AG04449 (cell line): ENCODE measurements around the gene PRKACA.

Source experiments
- CTCF ChIA-PET: fragments of 350-600 bp; formaldehyde crosslinking; extraction: SDS; loops from one replicate; lab custom pipeline; 2021; ENCODE audit warnings: antibody characterized with exemption; lab: Yijun Ruan, JAX
- POLR2A ChIA-PET: fragments of 400-600, 350-600 bp; formaldehyde crosslinking; extraction: SDS; loops from one replicate; lab custom pipeline; 2020; ENCODE audit warnings: antibody characterized with exemption, inconsistent platforms; lab: Yijun Ruan, JAX
- DNase-seq: peaks from one replicate; pipeline ENCODE4 v3.0.0-alpha.2; 2010; ENCODE audit warnings: low read depth, low spot score
- H3K4me3 ChIP-seq: 2 replicates; pipeline ENCODE4 v1.5.1; 2011; ENCODE audit warnings: low read depth, mild to moderate bottlenecking, control low read depth, low read length
- TF ChIP-seq, protein P1 (sequence below): IDR thresholded peaks from one replicate; pipeline ENCODE4 v1.5.1; 2011; ENCODE audit warnings: mild to moderate bottlenecking, moderate library complexity, low read length, control low read depth, inconsistent platforms; ENCODE audit not compliant: insufficient read depth; ENCODE audit errors: missing control alignments

The PRKACA gene

DNA sequence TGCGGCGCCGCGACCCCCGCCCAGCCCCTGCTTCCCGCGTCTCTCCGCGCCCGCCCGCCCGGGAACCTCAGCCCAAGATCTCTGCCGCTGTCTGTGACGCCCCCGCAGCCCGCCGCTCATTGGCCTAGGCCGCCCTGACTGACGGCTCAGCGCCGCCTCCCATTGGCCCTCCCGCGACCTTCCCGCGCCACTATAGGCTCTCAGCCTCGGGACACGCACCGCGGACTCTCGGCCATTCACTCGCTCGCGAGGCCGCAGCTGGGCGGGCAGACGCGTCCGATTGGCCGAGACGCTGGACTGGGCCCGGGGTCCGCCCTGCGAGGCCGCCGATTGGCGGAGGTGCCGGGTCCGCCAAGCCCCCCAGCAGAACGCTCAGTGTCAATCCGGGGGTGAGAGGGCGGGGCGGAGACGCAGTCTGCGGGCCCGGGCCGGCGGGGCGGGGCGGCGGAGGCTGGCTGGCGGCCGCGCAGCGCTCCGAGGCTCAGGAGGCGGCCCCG is at the start of gene PRKACA:
Gene PRKACA, minus strand, starts transcription at position 95 of the 497 bp plus-strand sequence. CDS start 215 bp downstream, outside the sequence.
- peak; percentile 84 for DNase-seq
- ChIA-PET CTCF (interaction anchor here (2.5 kb wide), 1 partner anchor 19 kb away, joined by 10 read pairs; the partner anchor contains the start of gene ASF1B), POLR2A (interaction anchor here (0.6 to 1.0 kb wide), 2 partner anchors 26 to 276 kb away, joined by 3 read pairs; no protein-coding TSS in a partner anchor)
- H3K4me3 ChIP-seq: peak within 1 kb of the TSS; percentile 76
- TF ChIP-seq, protein P1, sequence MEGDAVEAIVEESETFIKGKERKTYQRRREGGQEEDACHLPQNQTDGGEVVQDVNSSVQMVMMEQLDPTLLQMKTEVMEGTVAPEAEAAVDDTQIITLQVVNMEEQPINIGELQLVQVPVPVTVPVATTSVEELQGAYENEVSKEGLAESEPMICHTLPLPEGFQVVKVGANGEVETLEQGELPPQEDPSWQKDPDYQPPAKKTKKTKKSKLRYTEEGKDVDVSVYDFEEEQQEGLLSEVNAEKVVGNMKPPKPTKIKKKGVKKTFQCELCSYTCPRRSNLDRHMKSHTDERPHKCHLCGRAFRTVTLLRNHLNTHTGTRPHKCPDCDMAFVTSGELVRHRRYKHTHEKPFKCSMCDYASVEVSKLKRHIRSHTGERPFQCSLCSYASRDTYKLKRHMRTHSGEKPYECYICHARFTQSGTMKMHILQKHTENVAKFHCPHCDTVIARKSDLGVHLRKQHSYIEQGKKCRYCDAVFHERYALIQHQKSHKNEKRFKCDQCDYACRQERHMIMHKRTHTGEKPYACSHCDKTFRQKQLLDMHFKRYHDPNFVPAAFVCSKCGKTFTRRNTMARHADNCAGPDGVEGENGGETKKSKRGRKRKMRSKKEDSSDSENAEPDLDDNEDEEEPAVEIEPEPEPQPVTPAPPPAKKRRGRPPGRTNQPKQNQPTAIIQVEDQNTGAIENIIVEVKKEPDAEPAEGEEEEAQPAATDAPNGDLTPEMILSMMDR: no peak

DNA sequence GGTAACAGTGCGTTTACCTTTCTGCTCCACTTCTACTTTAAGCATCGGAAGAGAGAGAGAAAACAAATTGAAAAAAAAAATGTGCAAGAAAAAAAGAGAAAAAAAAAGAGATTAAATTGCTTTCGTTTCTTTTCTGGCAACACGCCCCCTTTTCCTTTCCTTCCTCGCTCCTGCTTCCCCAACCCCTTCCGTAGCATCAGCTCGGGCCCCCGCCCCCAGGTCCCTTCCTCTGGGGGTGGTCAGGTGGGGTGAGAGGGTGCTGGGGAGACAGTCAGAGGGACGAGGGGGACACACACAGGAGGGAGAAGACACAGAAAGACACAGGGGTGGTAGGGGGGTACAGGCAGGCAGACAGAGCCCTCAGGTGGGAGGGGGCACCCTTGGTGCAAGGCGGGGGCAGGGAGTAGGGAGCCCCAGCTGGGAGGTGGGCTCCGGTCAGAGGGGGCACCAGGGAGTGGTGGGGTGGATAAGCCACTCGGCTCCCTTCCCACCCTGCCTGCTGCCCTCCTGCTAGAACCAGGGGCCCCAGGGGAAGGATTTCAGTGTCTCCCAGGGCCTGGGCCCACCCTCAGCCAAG is 49.5 kb upstream of the PRKACA start:
- ChIA-PET CTCF (interaction anchor here (0.7 kb wide), 1 partner anchor 31 kb away, joined by 3 read pairs; no protein-coding TSS in a partner anchor), POLR2A (no interaction called here)
- no peak overlapping the region for H3K4me3 ChIP-seq
- no peak for DNase-seq
- TF ChIP-seq, protein P1: no peak

DNA sequence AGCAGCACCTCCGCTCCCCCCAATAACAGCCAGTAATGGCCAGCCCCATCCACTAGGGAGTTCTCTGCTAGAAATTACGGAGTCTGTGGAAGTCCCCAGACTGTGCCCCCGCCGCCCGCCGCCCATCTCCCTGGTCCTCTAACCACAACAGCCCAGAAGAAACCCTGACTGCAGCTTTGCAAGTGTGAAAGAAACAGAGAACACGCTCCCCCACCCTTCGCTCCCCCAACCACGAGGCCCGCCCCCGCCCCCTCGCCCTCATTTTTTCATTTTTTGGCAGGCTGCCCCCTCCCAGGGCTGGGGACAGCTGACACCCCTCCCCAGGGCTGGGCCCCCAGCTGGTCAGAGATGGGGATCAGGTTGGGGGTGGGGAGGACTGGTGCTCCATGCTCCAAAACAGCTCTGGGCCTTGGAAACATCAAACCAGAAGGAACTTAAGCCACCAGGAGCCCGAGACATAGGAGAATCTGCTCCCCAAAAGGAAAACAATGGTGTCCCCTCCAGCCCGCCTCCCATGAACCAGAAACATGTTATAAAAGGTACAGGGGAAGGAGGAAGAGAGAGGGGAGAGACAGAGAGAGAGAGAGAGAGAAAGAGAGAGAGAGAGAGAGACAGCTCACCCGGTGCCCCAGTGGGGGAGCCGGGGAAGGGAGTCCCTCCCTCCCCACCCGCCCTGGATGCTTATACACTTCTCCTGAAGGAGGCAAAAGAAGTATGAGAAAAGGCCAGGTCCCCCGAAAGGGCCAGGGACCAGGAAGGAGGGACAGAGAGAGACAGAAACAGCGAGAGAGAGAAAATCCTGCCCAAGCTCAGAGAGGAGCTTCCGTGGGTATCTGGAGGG is 48.6 kb upstream of the PRKACA start:
- H3K4me3 ChIP-seq: no peak overlapping the region
- ChIA-PET CTCF (interaction anchor here (0.7 to 1.3 kb wide), 2 partner anchors 32 to 182 kb away, joined by 3 to 7 read pairs; no protein-coding TSS in a partner anchor), POLR2A (no interaction called here)
- no peak for DNase-seq
- TF ChIP-seq, protein P1: no peak

DNA sequence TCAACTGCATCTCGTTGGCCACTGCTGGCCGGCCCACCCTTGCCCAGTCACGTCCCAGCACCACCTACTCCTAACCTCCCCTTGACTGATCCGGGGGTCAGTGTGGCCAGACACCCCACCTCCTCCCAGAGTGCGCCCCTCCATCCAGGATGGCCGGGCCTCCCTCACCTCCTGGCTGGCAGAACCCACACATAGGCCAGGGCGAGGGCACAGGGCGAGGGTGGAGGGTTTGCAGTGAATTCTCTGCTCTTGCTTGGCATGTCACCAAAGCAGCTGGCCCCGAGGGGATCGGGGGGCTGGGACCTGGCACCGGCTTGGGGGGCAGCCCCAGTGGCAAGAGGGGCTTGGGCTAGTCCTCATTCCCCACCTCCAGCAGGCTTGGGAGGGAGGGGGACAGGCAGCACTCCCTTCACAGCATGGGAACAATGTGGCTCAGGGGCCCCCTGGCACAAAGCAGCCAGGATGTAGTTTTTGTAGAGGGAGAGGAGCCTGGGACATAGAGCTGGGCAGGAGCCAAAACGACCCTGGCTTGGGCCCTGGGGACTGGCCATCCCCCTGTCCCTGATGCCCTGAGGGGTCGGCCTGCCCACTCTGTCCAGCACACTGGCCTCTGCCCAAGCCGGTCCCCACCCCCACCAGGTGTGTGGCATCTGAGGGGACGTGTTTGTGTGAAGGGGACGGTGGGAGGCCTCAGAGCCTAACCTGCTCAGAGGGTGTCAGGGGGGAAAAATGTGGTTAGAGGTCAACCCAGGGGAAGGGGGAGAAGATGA is 47.3 kb upstream of the PRKACA start:
- no peak overlapping the region for H3K4me3 ChIP-seq
- no peak for DNase-seq
- ChIA-PET POLR2A (no interaction called here), CTCF (interaction anchor here (1.3 kb wide), 1 partner anchor 183 kb away, joined by 7 read pairs; no protein-coding TSS in a partner anchor)
- TF ChIP-seq, protein P1: no peak

DNA sequence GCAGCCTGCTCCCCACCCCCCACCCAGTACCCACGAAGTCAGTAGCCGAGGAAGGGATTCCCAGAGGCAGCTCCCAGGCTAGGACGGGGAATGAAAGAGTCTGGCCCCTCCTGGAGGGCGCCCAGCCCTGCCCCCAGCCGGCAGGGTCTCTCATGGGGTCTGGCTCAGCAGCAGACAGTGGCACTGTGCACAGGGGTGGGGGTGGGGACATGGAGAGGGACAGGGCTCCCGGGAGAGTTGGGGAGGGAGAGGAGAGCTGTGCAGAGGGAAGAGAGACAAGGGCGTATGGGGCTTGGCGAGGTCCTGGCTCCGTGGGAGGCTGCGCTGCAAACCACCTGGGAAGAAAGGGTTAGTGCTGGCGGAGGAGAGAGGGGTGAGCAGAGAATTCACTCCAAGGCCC is 46.5 kb upstream of the PRKACA start:
- no peak overlapping the region for H3K4me3 ChIP-seq
- no peak for DNase-seq
- TF ChIP-seq, protein P1: no peak
- ChIA-PET CTCF (no interaction called here), POLR2A (no interaction called here)
